GM21423 (cell line): Measurements from ENCODE around the gene FDXR.
"Not testable (repeated sequence)": the region's sequence is repeated elsewhere in the genome, so short reads cannot be mapped to it uniquely, and the experiment has no call there.

Source experiments
- ATAC-seq: cut with Tn5 transposase; IDR thresholded peaks from one replicate; pipeline ENCODE4 v1.9.1; 2021; ENCODE audit warnings: mild to moderate bottlenecking, moderate library complexity; ENCODE audit not compliant: unreplicated experiment

The FDXR gene, protein sequence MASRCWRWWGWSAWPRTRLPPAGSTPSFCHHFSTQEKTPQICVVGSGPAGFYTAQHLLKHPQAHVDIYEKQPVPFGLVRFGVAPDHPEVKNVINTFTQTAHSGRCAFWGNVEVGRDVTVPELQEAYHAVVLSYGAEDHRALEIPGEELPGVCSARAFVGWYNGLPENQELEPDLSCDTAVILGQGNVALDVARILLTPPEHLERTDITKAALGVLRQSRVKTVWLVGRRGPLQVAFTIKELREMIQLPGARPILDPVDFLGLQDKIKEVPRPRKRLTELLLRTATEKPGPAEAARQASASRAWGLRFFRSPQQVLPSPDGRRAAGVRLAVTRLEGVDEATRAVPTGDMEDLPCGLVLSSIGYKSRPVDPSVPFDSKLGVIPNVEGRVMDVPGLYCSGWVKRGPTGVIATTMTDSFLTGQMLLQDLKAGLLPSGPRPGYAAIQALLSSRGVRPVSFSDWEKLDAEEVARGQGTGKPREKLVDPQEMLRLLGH

DNA sequence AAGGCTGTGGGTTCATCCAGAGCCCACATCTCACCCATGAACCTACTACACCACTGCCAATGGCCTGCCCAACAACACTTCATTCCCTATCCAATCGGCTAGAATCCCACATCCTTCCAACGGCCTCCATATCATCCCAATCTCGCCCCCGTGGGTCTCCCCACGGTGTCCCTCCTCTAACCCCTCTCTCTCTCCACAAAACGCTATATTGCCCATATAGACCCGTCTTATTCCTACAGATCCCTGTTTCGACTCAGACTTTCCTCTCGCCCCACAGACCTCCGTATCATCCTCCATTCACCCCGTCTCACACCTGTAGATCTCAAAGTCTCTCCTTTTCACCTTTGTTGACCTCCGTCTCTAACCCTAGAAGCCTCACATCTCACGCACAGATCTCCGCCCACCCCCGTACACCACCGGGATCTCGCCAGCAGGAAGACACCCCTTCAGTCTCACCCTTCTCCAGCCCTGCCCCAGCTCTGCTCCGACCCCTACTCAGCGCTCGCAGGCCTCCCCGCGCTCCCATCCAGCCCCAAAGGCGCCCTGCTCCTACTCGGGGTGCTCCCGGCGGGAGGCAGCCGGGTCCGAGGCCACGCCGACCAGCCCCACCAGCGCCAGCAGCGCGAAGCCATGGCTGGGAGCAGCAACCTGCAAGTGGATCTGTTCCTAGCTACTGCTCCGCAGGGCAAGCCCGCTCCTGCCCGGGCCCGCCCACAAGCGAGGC lies at the start of gene FDXR:
Gene FDXR (minus strand): TSS at position 682 of the 724 bp plus-strand sequence. CDS start 50 bp downstream, at position 632.
- no peak for ATAC-seq

- no peak for ATAC-seq
These were observed 49.4 kb upstream of the FDXR start for GRCh38 chr17:74922172-74922571.

DNA sequence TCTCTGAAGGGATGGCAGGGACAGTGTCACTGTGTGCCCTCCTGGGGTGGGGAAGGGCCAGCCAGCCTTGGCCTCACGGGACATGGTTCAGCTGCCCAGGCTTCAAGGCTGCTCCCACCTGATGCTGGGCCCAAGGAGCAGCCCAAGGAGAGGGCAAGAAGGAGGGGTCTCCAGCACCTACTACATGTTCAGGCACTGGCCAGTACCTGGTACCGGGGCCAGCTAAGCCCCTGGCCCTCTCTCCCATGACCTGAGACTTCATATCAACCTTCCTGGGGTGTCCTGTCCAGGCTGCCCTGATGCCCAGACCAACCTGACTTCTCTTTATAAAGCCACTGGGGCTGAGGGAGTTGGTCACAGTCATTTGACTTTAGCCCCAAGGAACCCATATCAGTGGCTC lies 49.0 kb upstream of the FDXR start:
- ATAC-seq, result no peak

- ATAC-seq, result no peak
These were observed 48.4 kb upstream of the FDXR start for GRCh38 chr17:74921026-74921681.

DNA sequence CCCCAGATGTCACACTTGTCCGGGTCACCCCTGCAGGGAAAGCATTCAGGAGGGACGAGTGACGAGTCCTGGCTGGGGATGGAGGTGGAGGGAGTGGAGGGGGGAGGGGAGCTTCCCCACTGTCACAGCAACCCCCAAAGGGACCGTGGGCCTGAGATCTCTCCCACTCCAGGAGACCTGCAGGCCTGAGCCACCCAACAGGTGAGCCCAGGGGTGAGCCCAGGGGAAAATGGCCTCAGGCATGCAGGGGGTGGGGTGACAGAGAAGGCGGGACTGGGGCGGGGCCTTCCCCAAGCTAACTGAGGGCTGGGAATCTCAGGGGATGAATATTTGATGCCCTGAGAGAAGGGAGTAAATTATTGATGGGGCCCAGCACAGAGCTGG lies 47.8 kb upstream of the FDXR start:
- ATAC-seq, result no peak

- ATAC-seq, result no peak
These were observed 47.5 kb upstream of the FDXR start for GRCh38 chr17:74920306-74920620.

DNA sequence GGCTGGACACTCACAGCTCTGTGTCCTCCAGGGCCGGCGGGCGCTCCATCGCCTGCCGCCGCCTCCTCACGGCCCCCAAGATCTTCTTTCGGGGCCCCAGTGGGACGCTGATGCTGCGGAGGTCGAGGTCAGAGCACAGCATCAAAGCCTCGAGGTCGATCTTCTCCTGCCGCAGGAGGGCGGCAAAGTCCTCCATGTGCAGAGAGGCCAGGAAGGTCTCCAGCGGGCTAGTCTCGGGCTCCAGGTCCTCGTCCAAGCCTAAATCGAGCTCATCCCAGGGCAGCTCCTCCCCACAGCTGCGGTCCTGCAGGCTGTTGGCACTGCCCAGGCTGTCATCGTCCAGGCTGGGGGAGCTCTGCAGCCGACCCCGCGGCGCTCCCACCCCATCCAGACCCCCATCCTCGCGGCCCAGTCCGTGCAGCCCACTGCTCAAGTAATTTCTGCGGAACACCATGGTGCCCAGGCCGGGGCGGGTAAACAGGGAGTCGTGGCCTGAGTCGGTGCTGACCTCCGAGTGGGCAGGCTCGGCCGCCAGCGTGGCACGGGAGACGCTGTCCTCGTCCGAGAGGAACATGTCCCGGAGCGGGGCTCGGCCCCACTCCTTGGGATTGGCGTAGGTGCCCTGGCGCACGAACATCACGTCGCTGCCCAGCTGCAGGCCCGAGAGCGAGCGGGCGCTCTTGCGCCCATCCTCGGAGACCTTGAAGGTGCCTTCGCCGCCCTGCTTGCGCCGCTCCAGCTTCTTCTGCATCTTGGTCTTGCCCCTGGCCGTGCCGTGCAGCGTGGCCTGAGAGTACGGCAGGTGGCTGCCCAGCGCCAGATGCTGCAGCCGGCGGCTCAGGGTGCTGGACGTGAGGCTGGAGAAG lies 46.9 kb upstream of the FDXR start:
- ATAC-seq, result no peak

DNA sequence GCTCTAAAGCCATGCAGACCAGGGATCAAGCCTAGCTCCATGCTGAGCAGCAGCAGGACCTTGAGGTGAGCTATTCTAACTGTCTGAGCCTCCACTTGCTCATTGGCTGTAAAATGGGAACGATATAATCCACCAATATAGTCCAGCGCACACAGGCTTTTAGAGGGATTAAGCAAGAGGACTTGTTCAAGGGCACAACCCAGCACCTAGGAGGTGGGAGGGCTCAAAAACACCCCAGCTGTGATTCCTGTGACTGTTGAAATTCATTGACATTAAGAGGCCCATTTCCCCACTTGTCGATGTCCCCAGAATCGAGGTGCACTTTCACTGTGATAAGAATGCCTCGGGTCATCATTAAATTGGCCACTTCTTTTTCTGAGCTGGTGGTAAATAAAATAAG lies 46.1 kb upstream of the FDXR start:
- no peak for ATAC-seq

- no peak for ATAC-seq
These were observed 44.6 kb upstream of the FDXR start for GRCh38 chr17:74917430-74917829.

- ATAC-seq, result no peak
These were observed 44.0 kb upstream of the FDXR start for GRCh38 chr17:74916851-74917199.

GRCh38 chr17:74916136-74916850 lies 43.5 kb upstream of the FDXR start:
- ATAC-seq, result no peak

- not testable (repeated sequence) for ATAC-seq
These were observed 38.6 kb upstream of the FDXR start for GRCh38 chr17:74911423-74911822.

- not testable (repeated sequence) for ATAC-seq
These were observed 36.3 kb upstream of the FDXR start for GRCh38 chr17:74909097-74909496.

DNA sequence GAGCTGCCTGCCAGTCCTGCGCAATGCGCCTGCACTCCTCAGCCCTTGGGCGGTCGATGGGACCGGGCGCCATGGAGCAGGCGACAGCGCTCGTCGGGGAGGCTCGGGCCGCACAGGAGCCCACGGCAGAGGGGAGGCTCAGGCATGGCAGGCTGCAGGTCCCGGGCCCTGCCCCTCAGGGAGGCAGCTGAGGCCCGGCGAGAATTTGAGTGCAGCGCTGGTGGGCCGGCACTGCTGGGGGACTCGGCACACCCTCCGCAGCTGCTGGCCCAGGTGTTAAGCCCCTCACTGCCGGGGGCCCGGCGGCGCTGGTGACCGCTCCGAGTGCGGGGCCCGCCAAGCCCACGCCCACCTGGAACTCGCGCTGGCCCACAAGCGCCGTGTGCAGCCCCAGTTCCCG lies 34.2 kb upstream of the FDXR start:
- ATAC-seq, result no peak

- not testable (repeated sequence) for ATAC-seq
These were observed 33.5 kb upstream of the FDXR start for GRCh38 chr17:74906214-74906793.

- ATAC-seq, result no peak
These were observed 32.1 kb upstream of the FDXR start for GRCh38 chr17:74904687-74905409.

GRCh38 chr17:74903671-74904070 lies 30.9 kb upstream of the FDXR start:
- ATAC-seq, result no peak

- no peak for ATAC-seq
These were observed 30.2 kb upstream of the FDXR start for GRCh38 chr17:74903034-74903433.
